ENCODE measurements around the gene NT5DC2.

The NT5DC2 gene
- total RNA-seq: 4.7 to 60.0 (median 20.4) reads per million in 17 experiments

GRCh38 chr3:52533623-52534280, at the start of gene NT5DC2:
TSS of gene NT5DC2 (minus strand) at chr3:52533857. CDS start at chr3:52533737, 120 bp downstream.
- peak; percentile 80 to 92 (median 86) for DNase-seq

DNA sequence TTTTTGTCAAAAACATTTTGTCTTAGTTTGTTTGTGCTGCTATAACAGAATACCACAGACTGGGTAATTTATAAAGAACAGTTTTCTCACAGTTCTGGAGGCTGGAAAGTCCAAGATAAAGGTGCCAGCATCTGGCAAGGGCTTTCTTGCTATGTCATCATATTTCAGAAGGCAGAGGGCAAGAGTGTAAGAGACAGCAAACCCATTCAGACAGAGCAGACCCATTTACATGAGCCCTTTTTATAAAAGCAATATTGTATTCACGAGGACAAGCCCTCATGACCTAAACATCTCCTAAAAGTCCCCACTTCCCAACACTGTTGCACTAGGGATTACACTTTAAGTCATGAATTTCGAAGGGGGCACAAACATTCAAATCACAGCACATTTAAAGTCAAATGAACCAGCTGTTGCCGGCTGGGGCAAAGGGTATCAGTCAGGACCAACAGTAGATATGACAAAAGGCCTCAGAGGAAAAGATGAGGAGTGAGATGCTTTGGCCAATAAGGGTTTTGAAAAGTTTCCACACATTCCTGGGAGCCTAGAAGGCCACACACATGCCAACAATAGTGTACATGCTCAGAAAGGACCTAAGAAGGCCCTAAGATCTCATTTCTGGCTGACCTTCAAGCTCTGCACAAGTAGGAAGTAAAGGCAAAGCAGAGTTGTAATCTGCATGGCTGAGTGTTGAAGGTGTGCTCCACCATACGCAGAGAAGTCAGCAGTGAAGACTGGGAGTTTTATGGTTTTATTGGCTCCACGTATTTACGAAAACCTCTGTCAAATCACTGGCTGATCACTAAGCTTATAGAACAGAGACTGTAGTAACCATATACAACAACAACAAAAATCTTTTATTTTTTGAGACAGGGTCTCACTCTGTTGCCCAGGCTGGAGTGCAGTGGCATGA, 40.7 kb upstream of the NT5DC2 start:
- no peak for DNase-seq

DNA sequence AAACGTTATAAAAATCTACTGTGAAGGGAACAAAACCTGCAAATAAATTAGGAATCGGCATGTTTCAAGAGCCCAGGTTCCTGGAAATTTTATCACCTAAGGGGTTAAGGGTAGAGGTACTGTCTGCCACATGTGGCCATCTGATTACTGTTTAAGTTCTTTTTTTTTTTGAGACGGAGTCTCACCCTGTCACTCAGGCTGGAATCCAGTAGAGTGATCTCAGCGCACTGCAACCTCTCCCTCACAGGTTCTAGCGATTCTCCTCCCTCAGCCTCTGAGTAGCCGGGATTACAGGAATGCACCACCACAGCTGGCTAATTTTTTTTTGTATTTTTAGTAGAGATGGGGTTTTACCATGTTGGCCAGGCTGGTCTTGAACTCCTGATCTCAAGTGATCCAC, 38.6 kb upstream of the NT5DC2 start:
- no peak for DNase-seq

DNA sequence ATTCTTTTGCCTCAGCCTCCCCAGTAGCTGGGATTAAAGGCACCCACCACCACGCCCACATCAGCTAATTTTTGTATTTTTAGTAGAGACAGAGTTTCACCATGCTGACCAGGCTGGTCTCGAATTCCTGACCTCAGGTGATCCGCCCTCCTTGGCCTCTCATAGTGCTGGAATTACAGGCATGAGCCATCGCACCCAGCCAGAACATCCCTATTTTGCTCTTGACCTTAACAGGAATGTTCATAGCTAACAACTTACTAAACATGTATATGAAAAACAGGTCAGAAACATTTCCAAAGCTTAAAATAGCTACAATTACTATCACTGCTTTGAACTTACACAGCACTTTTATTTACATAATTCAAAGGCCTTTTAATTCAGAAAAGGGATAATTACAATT, 36.4 kb upstream of the NT5DC2 start:
- DNase-seq: no peak

- DNase-seq: no peak
Measured at GRCh38 chr3:52568069-52568468, 34.4 kb upstream of the NT5DC2 start.

DNA sequence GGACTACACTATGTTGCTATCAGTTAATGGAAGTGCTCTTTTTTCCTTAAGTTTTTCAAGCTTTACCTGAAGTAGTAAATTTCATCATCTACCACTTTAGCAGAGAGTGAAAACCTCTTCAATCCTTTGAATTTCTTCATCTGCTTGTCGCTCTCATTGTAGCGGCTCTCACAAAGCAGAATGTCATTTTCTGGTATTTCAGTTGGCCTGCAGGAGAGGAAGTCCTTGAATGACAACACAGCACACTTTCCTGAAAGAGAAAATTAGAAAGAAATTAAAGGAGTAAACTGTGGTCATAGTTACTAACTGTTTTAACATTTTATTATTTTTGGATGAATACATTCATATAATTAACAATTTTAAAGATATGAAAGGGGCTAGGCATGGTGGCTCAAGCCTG, 30.3 kb upstream of the NT5DC2 start:
- DNase-seq: no peak

- DNase-seq: no peak
Measured at GRCh38 chr3:52561028-52561747, 27.5 kb upstream of the NT5DC2 start.

DNA sequence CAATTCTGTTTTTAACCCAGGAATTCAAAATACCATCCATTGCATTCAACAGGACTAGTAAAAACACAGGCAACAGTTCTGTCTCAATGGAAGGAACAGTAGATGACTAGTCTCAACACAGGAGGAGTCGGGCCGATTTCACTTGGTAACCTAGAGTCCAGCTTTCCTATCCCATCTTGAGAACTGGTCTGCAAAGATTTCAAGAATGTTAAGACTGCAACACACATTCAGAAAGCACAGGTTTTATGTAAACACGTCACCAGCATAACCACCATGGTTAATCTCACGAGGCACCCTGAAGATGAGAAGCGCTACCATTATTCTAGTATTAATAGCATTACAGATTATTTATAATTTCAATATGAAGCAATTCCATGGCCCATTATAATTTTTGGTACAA, 24.8 kb upstream of the NT5DC2 start:
- no peak for DNase-seq

DNA sequence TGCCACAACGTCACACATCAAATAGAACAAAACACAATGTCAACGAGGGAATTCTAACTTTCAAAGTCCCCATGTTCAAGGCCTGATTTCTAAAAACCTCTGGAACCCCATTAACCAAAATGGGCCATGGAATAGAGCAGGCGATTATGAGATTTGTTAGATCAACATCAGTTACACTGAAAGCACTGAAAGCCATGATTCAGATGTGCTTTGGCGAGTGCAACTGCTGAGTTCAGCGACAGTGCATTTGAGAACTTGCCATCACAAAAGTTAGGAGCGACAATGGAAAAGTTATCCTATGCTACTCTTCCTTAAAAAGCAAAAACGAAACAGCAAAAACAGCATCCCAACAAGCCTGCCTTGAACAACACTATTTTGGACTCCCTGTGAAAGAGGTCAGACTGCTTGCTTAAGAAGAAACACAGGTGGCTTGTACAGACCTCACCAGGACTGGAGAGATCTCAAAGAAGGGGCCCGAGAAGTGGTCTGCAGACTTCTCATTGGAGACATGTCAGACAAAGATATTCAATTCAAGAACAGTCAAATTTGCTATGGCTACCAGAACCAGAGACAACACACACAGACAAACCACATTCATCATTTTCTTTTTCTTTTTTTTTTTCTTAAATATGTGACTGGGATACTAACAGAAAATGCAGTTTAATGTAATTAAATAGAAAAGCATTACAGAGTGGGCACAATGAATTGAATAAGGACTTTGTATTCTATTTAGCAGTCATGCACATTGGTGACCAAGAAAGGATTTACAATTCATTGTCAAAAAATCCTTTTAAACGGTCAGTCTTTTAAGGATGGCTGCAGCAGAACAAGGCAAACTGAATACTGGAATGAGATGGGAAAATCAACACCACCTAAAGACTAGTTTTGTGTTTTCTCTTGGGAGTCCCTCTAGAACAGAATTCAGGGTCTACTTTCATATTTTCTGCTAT, 23.6 kb upstream of the NT5DC2 start:
- DNase-seq: no peak

DNA sequence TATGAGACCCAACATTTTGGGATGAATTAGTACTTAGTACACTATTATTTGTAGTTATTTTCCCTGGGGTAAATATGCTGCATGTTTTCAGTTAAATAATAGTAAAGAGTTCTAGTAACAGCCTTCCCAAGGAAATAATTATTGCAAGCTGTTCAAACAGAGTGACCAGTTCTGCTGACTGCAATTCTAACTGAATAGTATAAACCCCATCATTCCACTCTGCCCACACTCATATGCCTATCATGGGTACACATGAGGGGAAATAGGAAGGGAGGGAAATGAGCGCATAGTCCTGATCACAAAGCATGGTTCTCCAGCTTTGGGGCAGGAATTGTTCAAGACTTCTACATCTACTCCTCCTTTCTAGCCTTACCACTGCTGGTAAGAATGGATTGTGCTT, 21.4 kb upstream of the NT5DC2 start:
- DNase-seq: no peak

- no peak for DNase-seq
Measured at GRCh38 chr3:52554026-52554755, 20.5 kb upstream of the NT5DC2 start.

DNA sequence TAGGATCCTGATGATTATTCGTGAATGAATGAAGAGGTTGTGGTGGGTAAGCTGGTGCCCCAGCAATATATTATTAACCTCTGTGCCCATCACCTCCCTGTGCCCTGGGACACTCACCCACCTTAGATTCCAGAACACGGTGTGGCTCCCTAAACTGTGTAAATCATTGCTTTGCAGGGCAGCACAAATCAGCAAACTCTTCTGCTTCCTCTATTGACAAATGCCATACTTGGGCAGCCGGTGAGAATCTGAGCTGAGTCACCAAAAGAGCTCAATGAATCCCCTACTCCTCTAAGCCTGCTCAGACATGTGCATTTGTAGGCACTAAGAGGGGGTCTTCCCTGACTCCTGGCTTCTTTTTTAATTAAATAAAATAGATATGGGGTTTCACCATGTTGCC, 18.4 kb upstream of the NT5DC2 start:
- DNase-seq: peak in 2 of 4 experiments; percentile 24 to 36

GRCh38 chr3:52551118-52551517, 17.5 kb upstream of the NT5DC2 start:
- no peak for DNase-seq

- DNase-seq: no peak
Measured at GRCh38 chr3:52547143-52547542, 13.5 kb upstream of the NT5DC2 start.

- no peak for DNase-seq
Measured at GRCh38 chr3:52546111-52546901, 12.6 kb upstream of the NT5DC2 start.

DNA sequence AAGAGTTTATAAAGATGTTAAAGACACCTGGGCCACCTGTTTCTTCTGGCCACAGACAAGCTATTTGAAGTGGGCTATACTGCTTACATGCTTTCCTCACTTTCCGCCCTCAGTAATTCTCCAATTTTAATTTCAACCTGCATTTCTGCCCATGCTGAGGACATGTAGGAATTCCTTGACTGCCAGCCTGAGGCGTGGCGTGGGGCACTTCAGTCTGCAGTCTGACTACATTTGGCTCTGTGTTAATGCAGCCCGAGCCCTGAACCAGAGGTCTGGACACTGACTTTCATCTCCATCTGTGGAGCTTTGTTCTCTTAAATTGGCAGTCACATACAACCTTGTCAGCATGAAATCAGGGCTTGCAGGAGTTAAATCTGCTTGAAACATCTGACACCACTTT, 11.3 kb upstream of the NT5DC2 start:
- no peak for DNase-seq

- no peak for DNase-seq
Measured at GRCh38 chr3:52541050-52541449, 7.4 kb upstream of the NT5DC2 start.

DNA sequence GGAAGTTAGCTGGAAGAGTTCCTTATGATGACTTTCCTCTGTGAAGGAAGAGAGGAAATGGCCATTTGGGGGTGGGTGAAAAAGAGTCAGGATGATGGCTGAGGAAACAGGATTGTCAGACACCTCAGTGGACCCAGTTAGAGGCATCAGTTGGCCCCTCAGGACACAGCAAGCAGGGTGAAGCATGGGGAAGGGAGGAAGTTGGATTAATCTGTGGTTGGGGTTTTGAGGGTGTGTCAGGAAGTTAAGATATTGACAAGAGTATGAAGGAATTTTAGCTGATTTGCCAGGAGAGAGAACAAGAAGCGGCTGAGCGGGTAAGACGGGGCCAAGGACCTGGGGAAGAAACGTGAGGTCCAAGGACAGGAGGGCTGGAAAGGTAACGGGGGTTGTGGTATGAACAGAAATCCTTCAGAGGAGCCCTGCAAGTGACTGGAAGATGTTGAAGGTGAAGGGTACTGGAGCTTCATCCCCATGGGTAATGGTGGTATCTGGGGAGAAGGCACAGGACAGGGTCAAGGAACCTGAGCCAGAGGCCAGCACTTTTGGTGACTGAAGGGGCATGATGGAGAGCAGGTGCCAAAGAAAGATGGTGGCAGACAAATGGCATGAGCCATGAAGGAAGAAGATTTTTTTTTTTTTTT, 5.5 kb upstream of the NT5DC2 start:
- DNase-seq: no peak

GRCh38 chr3:52537726-52538421, 4.2 kb upstream of the NT5DC2 start:
- DNase-seq: no peak
